Activated CD8-positive, alpha-beta memory T cell treated with anti-CD3 and anti-CD28 coated beads, Interleukin-2, amount 50 U/mL, for 48 hours (primary cell): Measurements from ENCODE around the gene NXN.
"Not testable (repeated sequence)": the region's sequence is repeated elsewhere in the genome, so short reads cannot be mapped to it uniquely, and the experiment has no call there.

Source experiments
- DNase-seq: peaks from one replicate; pipeline ENCODE4 v3.0.0-alpha.2; 2020

The NXN gene

GRCh38 chr17:1005361-1005946 lies 25.9 kb upstream of the NXN start:
- DNase-seq: no peak

GRCh38 chr17:1004769-1005295 lies 25.3 kb upstream of the NXN start:
- DNase-seq: no peak

- DNase-seq: no peak
These were observed 24.6 kb upstream of the NXN start for GRCh38 chr17:1003972-1004768.

- no peak for DNase-seq
These were observed 24.0 kb upstream of the NXN start for GRCh38 chr17:1003633-1003971.

GRCh38 chr17:1002771-1003555 lies 23.4 kb upstream of the NXN start:
- no peak for DNase-seq

- no peak for DNase-seq
These were observed 22.8 kb upstream of the NXN start for GRCh38 chr17:1002412-1002753.

GRCh38 chr17:1001640-1002411 lies 22.2 kb upstream of the NXN start:
- no peak for DNase-seq

GRCh38 chr17:1000597-1001461 lies 21.3 kb upstream of the NXN start:
- no peak for DNase-seq

GRCh38 chr17:998111-998510 lies 18.5 kb upstream of the NXN start:
- DNase-seq: no peak

- DNase-seq: peak; percentile 94
These were observed 17.2 kb upstream of the NXN start, which contains the start of gene TIMM22 for GRCh38 chr17:996554-997344. TSS of gene TIMM22 (plus strand) at chr17:997129. CDS start at chr17:997143, 14 bp downstream.

GRCh38 chr17:995324-995723 lies 15.7 kb upstream of the NXN start:
- not testable (repeated sequence) for DNase-seq

- no peak for DNase-seq
These were observed 13.4 kb upstream of the NXN start for GRCh38 chr17:992933-993332.

GRCh38 chr17:988561-988960 lies 9.0 kb upstream of the NXN start:
- DNase-seq: no peak

GRCh38 chr17:987931-988330 lies 8.4 kb upstream of the NXN start:
- no peak for DNase-seq

GRCh38 chr17:986322-986929 lies 6.8 kb upstream of the NXN start:
- no peak for DNase-seq

GRCh38 chr17:983921-984320 lies 4.3 kb upstream of the NXN start:
- no peak for DNase-seq

GRCh38 chr17:981292-981658 lies 1.7 kb upstream of the NXN start:
- no peak for DNase-seq

GRCh38 chr17:980406-981291 lies 1.1 kb upstream of the NXN start:
- DNase-seq: peak; percentile 83

GRCh38 chr17:979212-979538 lies 401 bp downstream of the NXN start:
- no peak for DNase-seq
